Endothelial cell (in vitro differentiated cells): ENCODE results near the gene ADCY3. TPM values are rescaled to one million over a fixed set of nuclear protein-coding genes. Genes with fewer than 3 reads are reported as not detected.

ENCODE experiments used
- DNase-seq: peaks from one replicate; pipeline ENCODE4 v3.0.0; 2021; ENCODE audit warnings: low spot score
- H3K27ac Mint-ChIP-seq: one replicate; pipeline ENCODE4 v1.8.0; 2021; ENCODE audit warnings: mixed read lengths, inconsistent platforms; ENCODE audit not compliant: unreplicated experiment
- H3K27me3 Mint-ChIP-seq: one replicate; pipeline ENCODE4 v1.8.0; 2021; ENCODE audit warnings: mild to moderate bottlenecking, moderate library complexity, mixed read lengths, inconsistent platforms; ENCODE audit not compliant: unreplicated experiment
- H3K36me3 Mint-ChIP-seq: one replicate; pipeline ENCODE4 v1.8.0; 2021; ENCODE audit warnings: mild to moderate bottlenecking, low read depth, mixed read lengths, inconsistent platforms; ENCODE audit not compliant: unreplicated experiment
- H3K4me1 Mint-ChIP-seq: one replicate; pipeline ENCODE4 v1.8.0; 2021; ENCODE audit warnings: mild to moderate bottlenecking, mixed read lengths, inconsistent platforms; ENCODE audit not compliant: unreplicated experiment
- H3K4me3 Mint-ChIP-seq: one replicate; pipeline ENCODE4 v1.8.0; 2021; ENCODE audit warnings: mild to moderate bottlenecking, mixed read lengths, inconsistent platforms; ENCODE audit not compliant: unreplicated experiment
- H3K9me3 Mint-ChIP-seq: one replicate; pipeline ENCODE4 v1.8.0; 2021; ENCODE audit warnings: mixed read lengths, inconsistent platforms; ENCODE audit not compliant: unreplicated experiment
- CTCF ChIP-seq: fragments of 200-600 bp; sonication (generic); IDR thresholded peaks from one replicate; pipeline ENCODE4 v1.5.0; 2021; ENCODE audit warnings: antibody characterized with exemption; ENCODE audit not compliant: unreplicated experiment
- total RNA-seq: library from RNA; stranded (reverse); fragmentation: NEBNext Ultra II Directional; extraction: Animal tissue kit (Norgen Biotek cat#: 25700); gene quantifications from one replicate; pipeline ENCODE4 v1.2.1, GENCODE V29; 2021; ENCODE audit not compliant: unreplicated experiment

ADCY3 gene
- total RNA-seq, 1 donor from 2014 or later, result 88.0 TPM

- DNase-seq, result no peak
- TF ChIP-seq CTCF, result no peak
Measured at GRCh38 chr2:24928036-24928435, 8.0 kb upstream of the ADCY3 start.

GRCh38 chr2:24926602-24927252 lies 6.7 kb upstream of the ADCY3 start:
- peaks cover 2% of the 10 kb centered on the region for H3K4me1 Mint-ChIP-seq
- no peak overlapping the region for H3K4me3 Mint-ChIP-seq
- DNase-seq, result no peak
- TF ChIP-seq CTCF, result no peak
- no peak overlapping the region for H3K27ac Mint-ChIP-seq
- no peaks in the 10 kb centered on the region for H3K9me3 Mint-ChIP-seq
- no peaks in the 10 kb centered on the region for H3K36me3 Mint-ChIP-seq
- peaks cover 2% of the 10 kb centered on the region for H3K27me3 Mint-ChIP-seq

More at GRCh38 chr2:24928036-24928435, 8.0 kb upstream of the ADCY3 start:
- Mint-ChIP-seq H3K36me3 (no peaks in the 10 kb centered on the region), H3K4me1 (peaks cover 2% of the 10 kb centered on the region), H3K27me3 (no peaks in the 10 kb centered on the region), H3K27ac (no peak overlapping the region), H3K4me3 (no peak overlapping the region), H3K9me3 (no peaks in the 10 kb centered on the region)

GRCh38 chr2:24926220-24926601 lies 6.2 kb upstream of the ADCY3 start:
- DNase-seq, result no peak
- Mint-ChIP-seq H3K27me3 (peaks cover 2% of the 10 kb centered on the region), H3K9me3 (no peaks in the 10 kb centered on the region), H3K4me1 (peaks cover 2% of the 10 kb centered on the region), H3K4me3 (no peak overlapping the region), H3K36me3 (no peaks in the 10 kb centered on the region), H3K27ac (no peak overlapping the region)
- no peak for TF ChIP-seq CTCF

GRCh38 chr2:24925815-24926214 lies 5.8 kb upstream of the ADCY3 start:
- no peak overlapping the region for H3K27ac Mint-ChIP-seq
- TF ChIP-seq CTCF, result no peak
- no peak for DNase-seq
- H3K27me3 Mint-ChIP-seq, result peaks cover 3% of the 10 kb centered on the region
- H3K9me3 Mint-ChIP-seq, result no peaks in the 10 kb centered on the region
- H3K36me3 Mint-ChIP-seq, result no peaks in the 10 kb centered on the region
- H3K4me3 Mint-ChIP-seq, result no peak overlapping the region
- H3K4me1 Mint-ChIP-seq, result no peaks in the 10 kb centered on the region

- Mint-ChIP-seq H3K4me1 (no peaks in the 10 kb centered on the region), H3K9me3 (no peaks in the 10 kb centered on the region), H3K27ac (no peak overlapping the region), H3K36me3 (no peaks in the 10 kb centered on the region), H3K27me3 (peaks cover 3% of the 10 kb centered on the region), H3K4me3 (no peak overlapping the region)
- no peak for TF ChIP-seq CTCF
- no peak for DNase-seq
Measured at GRCh38 chr2:24924732-24925131, 4.7 kb upstream of the ADCY3 start.
